CMK (cell line): ENCODE results near the gene TACSTD2.
"Not testable (repeated sequence)": the region's sequence is repeated elsewhere in the genome, so short reads cannot be mapped to it uniquely, and the experiment has no call there.

Experiments used
- DNase-seq: peaks from one replicate; pipeline ENCODE4 v3.0.0-alpha.2; 2010; ENCODE audit warnings: low read depth

TACSTD2 gene

DNA sequence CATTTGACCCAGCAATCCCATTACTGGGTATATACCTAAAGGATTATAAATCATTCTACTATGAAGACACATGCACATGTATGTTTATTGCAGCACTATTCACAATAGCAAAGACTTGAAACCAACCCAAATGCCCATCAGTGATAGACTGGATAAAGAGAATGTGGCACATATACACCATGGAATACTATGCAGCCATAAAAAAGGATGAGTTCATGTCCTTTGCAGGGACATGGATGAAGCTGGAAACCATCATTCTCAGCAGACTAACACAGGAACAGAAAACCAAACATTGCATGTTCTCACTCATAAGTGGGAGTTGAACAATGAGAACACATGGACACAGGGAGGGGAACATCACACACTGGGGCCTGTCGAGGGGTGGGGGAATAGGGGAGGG lies 13.3 kb downstream of the TACSTD2 start:
- DNase-seq, result not testable (repeated sequence)

DNA sequence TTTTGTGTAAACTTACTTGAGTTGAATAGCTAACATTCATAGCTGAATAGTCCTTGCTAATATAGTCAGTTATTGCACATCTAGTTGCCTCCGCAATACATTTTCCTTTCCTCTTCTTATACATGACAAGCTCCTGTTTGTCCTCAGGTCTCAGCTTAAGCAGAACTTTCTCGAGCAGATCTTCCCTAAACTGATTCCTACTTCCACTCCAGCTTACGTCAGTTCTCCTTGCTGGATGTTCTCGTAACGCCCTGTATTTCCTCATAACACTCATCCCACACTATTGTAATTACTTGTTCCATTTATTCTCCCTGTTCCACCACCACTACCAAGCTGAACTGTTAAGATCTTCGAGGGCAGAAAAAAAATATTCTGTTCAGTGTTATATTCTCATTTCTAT lies 15.4 kb downstream of the TACSTD2 start:
- DNase-seq, result no peak

DNA sequence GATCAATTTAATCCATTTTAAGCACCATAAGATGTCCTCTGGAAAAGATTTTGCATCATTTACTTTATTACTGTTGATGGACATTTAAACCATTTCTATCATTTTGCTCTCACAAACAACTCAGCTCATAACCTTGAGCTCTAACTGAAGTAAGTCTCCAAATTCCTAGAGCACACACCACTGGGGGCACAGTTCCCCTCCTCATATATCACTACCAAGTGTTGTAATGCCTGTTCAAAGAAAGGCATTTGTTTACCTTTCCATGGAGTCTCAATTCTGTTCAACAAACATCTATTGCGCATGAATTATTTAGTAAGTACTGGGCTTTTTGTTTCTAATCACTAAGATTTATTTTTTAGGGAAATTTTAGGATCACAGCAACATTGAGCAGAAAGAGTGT lies 21.7 kb downstream of the TACSTD2 start:
- DNase-seq, result no peak

DNA sequence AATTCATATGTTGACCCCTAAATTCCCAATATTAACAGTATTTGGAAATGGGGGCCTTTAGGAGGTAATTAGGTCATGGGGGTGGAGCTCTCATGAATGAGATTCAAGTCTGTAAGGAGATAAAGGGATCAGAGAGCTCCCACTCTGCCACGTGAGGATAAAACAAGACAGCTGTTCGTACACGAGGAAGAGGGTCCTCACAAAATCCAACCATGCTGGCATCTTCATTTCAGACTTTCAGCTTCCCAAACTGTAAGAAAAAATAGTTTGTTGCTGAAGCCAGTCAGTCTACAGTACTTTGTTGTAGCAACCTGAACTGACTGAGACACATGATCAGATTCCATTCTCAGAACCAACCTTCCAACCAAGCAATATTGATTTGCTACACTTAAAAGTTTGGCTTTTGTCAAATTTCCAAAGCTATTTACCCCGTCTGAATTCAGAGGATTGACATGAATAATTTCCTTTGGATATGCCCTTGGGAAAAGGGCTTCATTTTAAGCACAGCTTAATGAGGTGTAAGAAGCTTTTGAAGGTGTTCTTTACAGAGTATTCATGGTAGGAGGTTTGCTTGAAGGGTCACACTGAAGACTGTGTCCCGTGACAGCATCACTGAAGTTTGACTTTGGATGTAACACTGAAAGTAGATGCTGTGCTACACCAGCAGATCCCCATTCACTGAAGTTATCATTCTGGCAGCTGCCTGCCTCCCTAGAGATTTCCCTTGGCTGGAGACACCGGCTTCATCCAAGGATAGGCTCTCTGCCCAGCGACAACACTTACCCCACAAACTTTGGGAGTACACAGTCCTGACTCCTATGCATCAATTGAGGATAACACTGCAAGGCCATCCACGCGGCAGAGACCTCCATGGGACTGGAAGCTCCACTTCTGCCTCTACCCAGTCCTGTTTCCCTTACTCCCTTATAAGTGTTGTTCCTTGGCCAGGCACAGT lies 25.6 kb downstream of the TACSTD2 start:
- no peak for DNase-seq

DNA sequence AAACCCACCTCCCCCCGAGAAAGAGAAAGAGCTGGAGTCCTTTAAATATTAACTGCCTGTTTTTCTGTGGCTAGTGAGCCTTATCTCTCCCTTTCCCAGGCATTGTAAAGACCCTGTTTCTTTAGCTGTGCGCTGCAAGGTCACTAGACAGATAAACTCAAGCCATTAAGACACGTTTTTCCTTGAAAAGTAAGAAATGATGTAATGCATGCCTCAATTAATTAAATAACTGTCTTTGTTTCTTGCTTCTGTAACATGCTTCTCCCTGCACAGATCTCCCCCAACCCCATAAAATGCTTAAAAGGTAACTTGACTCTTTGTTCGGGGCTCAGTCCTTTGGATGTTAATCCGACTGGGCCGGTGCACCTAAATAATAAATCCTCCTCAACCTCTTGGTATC lies 27.8 kb downstream of the TACSTD2 start:
- peak; percentile 27 for DNase-seq

DNA sequence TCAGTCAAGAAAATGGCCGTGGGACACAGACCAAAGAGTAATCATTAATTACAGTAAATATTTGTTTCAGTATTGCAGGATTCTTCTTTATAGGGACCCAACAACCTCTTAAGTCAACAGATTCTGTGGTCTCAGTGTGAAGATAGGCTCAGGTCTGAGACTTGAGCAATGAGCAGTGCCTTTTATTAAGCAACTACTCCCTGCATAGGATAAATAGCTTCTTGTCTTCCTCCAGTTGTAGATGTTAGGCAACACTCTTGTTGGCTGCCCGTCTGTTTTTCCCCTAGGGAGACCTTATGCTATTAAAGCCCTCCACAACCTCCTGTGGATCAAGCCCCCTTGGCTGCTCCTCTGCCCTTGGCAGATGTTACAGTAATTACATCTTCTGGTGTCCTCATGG lies 28.7 kb downstream of the TACSTD2 start:
- DNase-seq, result no peak

DNA sequence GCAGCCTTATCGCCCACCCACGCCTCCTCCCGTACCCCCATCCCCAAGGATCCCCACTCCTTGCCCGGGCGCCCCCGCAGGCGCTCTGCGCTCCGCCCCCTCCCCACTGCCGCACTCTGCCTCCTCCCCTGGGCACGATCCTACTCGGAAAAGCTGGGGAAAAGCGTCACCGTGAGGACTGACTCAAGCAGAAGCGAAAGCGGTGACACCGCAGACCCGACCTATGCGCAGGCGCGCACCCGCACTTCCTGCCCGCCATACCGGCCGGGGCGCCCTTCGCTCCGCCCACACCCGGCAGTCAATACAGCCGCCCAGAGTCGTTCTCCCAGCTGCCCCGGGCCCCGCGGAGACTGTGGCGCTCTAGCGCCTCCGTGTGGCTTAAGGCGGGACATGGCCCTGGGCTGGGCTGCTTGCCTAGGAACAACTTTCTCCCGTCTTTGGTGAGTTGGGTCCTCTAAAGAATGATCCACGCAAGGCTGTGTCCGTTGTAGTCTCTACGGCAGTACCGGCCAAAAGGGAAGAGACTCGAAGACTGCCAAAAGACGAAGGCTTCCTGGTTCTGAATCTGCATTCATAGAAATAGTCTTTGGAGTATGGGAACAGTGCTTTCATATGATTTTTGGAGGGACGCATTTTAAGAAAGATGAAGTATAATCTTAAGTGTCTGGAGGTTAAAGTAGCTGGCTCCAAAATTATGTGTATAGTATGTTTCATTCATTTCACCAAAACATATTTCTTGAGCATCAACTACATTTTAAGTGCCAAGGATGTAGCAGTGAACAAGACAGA lies 30.3 kb downstream of the TACSTD2 start, which contains the start of gene OMA1:
TSS of gene OMA1 (minus strand) at position 207 of the 789 bp plus-strand sequence. CDS start 7,432 bp downstream, outside the sequence.
- DNase-seq, result peak; percentile 96

DNA sequence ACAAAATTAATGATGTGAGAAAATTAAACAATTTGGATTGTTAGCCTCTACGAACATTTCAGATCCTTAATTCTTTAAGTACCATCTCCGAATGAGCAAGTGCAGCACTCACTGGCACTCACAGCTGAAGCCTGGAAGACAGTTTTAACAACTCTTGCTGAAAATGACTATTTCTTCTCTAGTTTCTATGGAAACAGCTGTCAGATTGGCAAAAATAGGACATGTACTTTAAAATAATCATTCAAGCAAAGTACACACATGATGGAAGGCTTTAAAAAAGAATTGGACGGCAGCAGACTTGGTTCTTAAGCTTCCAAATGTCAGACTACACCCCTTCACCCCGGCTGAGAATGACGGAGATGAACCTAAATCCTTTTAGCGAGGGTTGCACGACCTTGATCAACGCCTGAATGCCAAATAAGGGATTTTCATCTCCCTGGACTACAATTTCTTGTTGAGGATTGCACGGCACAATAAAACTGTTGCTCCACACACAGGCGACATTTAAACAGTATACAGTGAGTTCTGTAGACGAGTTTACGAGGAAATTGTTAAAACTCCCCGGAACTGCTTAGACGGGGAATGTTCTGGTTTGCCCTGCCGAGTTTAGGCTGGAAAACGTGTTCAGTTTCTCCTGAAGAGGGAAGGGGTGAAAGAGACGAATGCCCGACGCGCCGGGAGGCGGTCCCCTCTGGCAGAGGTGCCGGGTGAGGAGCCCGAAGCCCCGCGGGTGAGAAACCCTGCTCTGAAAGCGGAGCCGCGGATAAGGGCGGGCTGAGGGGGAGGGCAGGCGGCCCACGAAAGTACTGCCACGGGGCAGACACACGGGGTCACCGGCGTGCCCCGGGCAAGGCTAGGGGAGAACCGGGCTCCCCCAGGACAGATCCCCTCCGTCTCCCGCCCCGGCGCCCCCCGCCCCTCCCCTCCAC lies 31.2 kb downstream of the TACSTD2 start:
- DNase-seq, result peak; percentile 65

DNA sequence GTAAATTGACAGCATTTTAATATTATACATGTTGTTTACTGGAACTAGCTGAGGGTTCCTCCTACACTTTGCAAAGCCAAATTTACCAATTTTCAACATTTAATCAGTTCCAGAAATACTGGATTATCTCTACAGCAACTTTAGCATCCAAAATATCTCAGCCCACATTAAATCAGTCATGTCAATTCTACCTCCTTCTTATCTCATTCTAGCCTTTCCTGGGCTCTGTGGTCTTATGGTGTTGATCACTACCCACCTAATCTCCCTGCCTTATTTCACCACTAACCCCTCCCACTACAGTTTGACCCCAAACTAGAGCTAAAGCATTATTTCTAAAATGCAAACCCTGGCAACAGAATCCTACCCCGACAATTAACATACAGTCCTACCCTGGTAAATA lies 33.8 kb downstream of the TACSTD2 start:
- no peak for DNase-seq

DNA sequence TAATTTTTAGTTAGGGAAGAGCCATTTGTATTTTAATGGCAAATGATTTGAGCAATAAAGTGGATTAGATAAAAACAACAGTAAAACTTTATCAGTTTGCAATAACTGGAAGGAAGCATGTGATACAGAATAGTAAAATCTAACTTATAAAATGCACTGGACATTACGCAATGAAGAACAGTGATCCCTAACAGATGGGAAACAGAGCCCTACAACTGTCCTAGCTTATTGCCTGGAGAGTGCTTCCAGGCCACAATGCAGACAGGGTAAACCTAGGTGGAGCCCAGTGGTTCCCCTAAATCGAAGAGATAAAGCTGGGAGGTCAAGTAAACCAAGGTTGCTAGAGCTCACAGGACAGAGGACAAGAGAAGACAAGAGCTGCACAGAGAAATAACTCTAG lies 37.5 kb downstream of the TACSTD2 start:
- no peak for DNase-seq

DNA sequence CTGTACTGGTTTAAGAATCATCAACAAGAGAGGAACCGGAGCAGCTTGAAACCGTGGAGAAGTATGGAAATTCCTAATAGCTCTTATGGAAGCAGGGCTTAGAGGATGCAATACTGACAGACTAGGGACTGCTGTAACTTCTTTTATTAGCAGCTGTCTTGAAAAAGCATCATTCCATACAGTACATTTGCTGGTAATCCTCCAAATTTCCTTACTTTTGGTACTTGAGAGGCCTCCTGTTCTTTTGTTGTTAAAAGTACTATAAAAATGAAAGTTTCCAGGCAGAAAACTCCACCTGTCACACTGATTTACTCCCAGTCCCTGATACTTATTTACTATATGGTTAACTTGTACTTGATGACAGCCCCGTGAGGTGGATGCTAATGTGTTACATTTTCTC lies 38.2 kb downstream of the TACSTD2 start:
- no peak for DNase-seq

DNA sequence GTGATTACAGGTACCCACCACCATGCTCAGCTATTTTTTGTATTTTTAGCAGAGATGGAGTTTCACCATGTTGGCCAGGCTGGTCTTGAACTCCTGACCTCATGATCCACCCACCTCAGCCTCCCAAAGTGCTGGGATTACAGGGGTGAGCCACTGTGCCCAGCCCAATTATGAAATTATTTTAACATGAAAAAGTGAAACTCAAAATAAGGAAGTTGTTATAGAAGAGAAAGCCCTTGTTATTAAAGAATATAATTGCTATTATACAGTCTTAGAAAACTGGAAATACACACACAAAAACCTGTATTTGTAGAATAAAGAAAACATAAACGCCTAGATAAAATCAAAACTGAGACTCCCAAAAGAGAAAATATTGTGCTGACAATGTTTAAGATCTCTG lies 45.2 kb downstream of the TACSTD2 start:
- DNase-seq, result not testable (repeated sequence)

DNA sequence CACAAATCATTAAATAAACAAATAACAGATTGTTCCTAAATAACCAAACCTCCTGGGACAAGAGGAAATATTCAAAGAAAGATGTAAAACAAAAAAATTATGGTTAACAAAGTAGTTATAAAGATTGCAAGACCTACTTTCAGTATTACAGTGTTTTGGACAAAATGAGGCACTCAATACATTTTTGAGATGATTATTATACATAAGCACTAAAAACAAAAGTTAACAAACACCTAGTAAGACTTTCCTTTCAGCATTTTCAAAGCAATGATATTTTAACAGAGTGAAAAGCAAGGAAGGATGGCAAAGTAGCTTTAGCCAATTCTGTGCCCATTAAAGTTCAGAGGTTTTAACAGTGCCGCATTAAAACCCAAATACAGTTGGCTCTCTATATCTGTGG lies 47.8 kb downstream of the TACSTD2 start:
- no peak for DNase-seq

DNA sequence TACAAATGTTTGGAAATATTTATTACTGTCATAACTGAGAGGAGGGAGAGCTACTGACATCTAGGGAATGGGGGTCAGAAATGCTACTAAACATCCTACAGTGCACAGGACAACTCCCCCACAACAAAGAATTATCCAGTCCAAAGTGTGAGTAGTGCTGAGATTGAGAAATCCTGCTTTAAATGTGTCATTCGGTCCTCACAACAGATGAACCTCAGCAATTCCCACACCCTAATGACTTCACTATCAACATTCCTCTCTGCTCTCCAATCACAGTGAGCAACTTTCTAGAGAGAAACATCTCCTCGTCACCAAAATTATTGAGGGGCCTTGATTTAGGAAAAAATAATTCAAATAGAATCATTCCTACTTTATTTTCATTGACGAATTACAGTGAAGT lies 48.5 kb downstream of the TACSTD2 start:
- no peak for DNase-seq
